NT2/D1 (cell line): Measurements from ENCODE around the gene UQCRHL.
"Not testable (repeated sequence)": the region's sequence is repeated elsewhere in the genome, so short reads cannot be mapped to it uniquely, and the experiment has no call there.

Experiments used
- YY1 ChIP-seq: IDR thresholded peaks from 2 replicates; pipeline ENCODE4 v1.6.1; 2011; ENCODE audit not compliant: insufficient read length, insufficient read depth
- ZNF274 ChIP-seq: IDR thresholded peaks from 2 replicates; pipeline ENCODE4 v1.6.1; 2011; ENCODE audit warnings: mild to moderate bottlenecking, low read depth, low read length

GRCh38 chr1:15846056-15846455, 38.6 kb upstream of the UQCRHL start:
- not testable (repeated sequence) for TF ChIP-seq YY1, ZNF274
